ENCODE data around the gene RNF5.
"Not testable (repeated sequence)": the region's sequence is repeated elsewhere in the genome, so short reads cannot be mapped to it uniquely, and the experiment has no call there.

Gene RNF5

DNA sequence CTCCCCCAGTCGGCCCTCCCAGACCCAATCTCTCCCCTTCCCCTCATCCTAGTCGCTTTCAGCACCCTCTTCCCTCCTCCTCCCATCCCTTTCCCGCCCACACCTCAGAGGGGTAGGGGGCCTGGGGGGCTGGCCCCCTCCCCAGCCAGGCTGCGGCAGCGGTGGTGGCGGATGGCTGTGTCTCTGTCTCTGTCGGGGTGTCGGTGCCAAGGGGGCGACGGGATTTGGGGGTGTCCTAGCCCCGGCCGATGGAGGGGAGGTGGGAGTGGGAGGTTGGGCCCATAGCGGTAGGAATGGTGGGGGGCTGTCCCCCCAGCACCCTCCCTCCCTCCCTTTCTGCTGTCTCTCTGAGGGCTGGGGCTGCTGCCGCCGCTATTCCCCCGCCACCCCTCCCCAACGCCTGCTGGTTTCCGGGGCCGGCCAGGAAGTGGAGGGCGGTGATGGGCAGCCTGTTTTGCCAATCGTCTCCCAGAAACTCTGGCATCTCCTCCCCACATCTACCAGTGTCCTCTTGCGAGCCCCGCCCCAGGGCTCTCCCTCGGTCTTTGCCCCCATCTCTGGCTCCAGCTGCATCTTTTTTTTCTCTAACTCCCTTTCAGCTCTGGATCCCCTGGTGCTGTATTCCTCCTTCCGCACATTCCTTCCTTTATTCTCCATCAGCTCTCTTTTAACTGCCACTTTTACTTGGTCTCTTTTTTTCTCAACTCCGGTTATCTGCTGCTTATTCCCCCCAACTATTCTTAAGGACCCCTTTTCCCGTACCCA lies 2.3 kb upstream of the RNF5 start, which contains the start of gene AGPAT1:
AGPAT1 (minus strand) TSS at position 374 of the 765 bp plus-strand sequence. CDS start 4,588 bp downstream, outside the sequence.
- peak; percentile 86 for DNase-seq (ENCODE audit: low spot score)

DNA sequence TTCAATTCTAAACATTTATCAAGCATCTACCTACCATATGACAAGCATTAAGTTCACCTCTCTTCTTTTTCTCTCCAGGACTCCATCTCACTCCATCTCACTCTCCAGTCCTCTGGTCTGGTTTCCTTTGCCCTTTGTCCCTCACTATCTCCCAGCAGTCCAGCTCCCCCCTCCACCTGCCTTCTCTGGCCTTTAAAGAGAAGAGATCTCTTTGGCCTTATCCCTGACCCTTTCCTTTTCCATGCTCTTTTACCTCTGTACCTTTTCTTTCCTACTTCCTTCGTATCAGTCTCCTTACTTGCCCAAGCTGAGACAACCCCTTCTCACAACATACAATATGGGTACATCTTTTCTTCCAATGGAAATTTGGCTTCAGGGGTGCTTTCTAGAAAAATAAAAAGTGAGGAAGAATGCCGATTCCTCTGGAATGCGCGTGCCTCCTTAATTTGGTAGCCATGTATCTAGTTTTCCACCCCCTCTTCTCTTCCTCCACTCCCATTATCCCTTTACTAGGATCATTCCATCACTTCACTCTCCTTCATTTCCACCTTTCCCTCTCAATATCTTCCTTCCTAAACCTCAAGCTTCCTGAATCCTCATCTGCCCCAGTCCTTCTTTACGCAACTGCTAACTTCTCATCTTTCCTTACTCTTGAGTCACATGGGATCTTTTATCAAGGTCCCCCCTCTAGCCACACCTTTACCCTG lies 1.6 kb upstream of the RNF5 start:
- no peak for DNase-seq (ENCODE audit: low spot score)

DNA sequence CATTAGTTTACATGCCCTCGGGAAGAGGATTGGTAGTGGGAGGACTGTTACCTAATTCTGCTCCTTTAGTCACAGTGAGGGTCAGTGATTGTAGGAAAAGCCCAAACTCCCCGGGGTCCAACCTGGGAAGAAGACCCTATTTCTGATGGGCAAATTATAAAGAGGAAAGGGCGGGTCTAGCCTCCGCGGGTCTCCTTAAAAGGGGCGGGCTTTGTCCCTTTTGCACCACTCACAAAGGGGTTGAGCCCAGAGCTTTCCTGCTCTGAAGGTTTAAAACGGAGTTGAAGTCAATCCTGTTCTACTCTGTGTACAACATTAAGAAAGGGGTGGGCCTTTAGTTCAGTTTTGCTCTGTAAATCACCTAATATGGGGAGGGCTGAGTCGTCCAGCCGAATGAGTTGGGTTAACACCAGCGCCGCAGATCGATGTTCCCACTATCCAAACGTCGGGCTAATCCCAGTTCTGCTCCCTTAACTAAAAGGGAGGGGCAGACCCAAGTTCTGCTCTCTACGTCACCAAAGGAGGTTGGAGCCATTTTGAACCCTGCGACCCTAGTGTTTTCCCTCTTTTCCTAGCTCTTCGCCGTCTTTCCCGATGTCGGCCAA lies 920 bp upstream of the RNF5 start:
- DNase-seq (ENCODE audit: low spot score): no peak

DNA sequence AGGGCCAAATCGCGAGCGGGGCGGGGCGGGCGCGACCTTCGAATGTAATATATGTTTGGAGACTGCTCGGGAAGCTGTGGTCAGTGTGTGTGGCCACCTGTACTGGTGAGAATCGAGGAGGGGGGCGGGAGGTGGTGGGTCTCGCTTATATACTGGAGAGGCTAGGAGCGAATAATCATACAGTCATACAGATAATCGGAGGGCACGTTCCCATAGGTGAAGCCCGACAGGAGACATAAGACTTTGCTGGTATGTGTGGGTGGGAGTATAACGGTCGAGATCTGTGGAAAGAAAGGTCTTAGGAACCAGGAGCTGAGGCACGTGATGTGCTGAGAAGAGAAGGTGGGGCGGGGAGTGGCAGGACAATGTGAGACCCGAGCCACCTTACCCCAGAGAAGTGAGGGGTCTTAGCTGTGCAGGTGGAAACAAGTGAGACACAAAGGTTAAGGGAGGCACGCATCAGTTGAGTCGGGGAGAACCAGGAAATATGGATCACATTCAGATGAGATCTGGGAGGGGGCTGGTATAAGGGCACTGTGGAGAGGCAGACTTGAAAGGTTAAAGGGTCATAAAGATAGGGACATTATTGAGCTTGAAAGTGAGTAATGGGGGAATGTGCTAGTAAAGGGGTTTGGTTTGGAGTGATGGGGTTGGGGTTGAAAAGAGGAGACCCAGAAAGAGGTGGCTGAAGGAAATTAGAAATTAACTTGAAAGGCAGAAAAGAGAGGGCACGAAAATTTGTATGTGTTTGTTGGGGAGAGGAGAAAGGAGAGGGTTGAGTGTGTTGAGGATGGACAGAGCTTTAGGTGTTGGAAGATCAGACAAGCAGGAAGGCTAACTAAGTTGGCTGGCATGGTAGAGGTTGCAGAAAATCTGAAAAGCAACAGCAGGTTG lies 589 bp downstream of the RNF5 start:
- no peak for DNase-seq (ENCODE audit: low spot score)

DNA sequence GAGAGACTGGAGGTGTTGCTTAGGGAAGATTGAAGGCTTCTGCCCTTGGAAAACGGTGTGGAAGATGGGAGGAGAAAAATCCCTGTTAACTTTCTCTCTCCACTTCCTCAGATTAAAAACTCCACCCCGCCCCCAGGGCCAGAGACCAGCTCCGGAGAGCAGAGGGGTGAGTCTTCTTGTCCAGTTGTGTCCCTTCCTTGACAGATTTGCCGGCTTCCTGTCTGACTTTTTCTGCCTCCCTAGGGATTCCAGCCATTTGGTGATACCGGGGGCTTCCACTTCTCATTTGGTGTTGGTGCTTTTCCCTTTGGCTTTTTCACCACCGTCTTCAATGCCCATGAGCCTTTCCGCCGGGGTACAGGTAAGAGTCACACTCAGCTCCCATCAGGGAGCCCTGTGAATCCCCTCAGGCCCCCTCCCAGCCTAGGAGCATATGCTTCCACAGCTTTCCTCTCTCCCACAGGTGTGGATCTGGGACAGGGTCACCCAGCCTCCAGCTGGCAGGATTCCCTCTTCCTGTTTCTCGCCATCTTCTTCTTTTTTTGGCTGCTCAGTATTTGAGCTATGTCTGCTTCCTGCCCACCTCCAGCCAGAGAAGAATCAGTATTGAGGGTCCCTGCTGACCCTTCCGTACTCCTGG lies 1.7 kb downstream of the RNF5 start:
- DNase-seq (ENCODE audit: low spot score): no peak

DNA sequence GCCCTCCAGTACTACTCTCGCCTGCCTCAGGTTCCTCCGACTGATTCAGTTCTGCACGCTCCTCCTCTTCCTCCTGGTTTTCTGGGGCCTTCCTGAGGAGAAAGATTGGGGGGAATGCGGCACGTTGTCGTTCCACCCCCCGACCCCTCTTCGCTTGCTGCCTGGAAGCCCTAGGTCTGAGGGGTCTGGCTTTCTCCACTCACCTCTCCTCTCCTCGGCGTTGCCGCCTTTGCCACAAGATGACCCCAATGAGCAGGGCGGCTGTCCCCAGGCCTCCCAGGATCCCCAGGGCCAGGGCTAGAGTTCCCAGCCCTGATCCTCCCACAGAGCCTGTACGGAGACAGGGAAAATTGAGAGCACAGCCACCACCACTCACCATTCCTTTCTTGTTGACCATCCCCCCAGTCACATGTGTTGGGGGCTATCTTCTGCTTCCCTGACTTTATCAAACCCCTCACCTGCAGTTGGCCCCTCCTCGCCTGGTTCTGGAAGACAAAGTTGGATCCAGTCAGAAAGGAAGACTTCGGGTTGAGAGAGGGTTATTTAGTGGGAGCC lies 3.0 kb downstream of the RNF5 start:
- DNase-seq (ENCODE audit: low spot score): no peak

DNA sequence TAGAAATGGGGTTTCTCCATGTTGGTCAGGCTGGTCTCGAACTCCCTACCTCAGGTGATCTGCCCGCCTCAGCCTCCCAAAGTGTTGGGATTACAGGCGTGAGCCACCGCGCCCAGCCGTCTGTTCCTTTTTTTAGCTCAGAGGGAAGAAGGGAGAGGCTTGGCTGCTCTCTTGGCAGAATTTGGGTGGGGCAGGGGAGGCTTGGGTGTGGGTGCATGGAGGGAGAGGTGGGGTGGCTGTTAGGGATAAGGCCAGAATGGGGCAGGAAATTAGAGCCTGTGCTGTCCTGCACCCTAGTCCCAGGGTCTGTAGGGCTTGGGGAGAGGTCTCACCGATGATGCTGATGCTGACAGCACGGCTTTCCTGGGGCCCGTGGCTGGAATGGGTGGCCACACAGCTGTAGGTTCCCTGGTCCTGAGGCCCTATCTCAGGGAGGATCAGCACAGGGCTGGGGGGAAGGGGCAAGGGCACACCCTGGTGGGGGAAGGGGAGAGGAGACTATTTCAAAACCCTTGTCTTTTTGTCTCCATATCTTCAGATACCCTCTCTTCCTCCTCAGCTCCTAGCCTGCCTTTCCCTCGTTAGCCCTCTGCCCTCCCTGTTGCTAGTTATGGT lies 3.8 kb downstream of the RNF5 start:
- no peak for DNase-seq (ENCODE audit: low spot score)

DNA sequence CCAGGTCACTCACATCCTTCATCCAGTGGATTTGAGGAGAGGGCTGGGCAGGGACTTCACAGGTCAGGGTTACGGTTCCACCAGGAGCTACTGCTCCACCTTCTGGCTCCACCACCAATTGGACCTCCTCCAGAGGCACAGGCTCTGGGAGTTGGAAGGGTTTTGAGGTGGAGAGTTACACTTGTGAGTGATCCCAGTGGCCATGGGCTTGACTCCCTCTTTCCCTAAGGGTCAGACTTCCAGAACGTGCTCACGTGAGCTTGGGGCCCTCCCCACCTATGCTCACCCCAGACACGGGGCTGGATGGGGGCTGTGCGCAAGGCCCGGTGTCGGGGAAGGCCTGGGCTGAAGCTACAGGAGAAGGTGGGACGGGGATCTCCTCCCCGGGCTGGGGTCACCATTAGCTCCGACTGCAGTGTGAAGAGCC lies 4.4 kb downstream of the RNF5 start:
- no peak for DNase-seq (ENCODE audit: low spot score)

DNA sequence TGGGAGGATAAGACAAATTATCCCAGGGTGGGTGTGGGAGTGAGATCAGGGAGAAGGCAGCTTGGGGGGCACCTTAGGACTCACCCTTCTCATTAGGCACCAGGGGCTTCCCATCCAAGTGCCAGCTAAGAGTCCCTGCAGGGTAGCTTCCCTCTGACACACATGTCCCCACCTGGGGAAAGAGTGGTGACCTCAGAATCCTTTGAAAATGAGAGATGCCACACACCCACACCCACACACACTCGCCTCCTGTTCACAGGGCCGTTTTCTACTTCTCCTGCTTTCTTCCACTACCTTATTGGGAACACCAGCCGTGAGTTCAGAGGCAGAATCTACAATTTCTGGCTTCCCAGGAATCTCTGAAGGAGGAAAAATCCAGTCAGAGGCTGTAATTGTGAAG lies 4.8 kb downstream of the RNF5 start:
- DNase-seq (ENCODE audit: low spot score): no peak

DNA sequence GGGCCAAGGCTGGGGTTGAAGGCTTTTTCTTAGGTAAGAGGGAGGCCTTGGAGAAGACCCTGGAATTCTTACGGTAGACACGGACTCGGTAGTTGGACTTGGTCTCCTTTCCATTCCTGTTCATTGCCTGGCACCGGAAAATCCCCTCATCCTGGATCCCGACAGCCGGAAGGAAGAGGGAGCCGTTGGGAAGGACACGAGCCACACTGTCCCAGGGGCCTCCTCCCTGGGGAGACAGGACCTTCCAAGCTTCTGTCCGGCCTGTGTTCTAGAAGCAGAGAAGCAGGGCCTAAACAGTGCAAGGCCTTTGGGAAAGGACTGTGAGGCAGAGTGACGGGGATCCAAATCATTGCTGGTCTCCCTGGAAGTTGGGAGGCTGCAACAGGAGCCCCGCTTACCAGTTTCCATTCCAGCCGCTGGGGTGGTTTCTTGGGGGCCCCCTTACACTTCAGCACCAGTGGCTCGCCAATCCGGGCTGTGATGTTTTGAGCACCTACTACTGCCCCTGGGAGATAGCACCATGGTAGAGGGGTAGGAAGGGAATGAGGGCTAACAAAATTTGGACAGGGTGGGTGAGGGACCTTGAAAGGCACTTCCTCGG lies 5.4 kb downstream of the RNF5 start:
- no peak for DNase-seq (ENCODE audit: low spot score)

DNA sequence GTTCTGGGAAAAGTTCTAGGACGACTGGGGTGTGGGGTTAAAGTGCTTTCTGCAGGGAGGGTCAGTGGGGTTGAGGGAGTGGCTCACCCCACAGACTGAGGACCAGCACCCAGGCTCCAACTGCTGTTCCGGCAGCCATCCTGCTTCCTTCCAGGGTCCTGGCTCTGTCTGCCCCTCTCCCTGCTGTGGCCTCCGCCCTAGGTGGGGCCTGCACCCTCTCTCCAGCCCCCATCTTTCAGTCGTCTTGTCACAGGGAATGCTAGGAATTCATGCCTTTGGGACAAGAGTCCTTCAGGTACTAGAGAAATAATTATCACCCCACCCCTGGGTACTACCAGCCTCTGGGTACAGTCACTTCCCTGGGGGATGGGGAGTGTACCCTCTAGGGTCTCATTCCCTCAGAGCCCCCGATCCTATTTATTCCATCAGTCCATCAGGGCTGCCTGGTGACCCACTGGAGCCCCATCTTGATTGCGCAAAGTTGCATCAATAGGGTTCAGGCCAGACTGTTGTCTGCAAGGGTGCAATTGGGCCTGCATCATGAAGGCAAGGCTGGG lies 6.0 kb downstream of the RNF5 start, which contains the start of gene AGER:
AGER (minus strand) TSS at position 170 of the 557 bp plus-strand sequence; CDS start at position 139, 31 bp downstream.
- no peak for DNase-seq (ENCODE audit: low spot score)

DNA sequence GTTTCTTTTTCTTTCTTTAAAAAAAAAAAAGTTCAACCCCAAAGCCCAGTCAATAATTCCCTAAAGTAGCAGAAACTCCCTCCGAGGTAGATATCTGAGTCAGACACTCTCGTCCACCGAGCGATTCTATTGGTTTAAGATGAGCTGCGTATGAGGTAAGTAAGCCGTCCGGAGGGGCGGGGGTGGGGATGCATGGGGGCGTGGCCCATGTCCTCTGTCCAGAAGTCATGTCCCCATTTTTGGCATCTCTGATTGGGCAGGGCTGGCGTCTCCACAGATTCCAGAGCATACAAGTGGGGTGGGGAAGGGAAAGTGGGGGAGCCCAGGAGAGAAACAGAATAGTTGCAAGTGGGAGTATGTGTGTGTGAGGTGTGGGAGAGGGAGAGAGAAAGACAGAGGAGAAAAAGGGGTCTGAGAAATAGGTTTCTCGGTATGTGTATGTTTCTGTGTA lies 7.5 kb downstream of the RNF5 start:
- not testable (repeated sequence) for DNase-seq (ENCODE audit: low spot score)

DNA sequence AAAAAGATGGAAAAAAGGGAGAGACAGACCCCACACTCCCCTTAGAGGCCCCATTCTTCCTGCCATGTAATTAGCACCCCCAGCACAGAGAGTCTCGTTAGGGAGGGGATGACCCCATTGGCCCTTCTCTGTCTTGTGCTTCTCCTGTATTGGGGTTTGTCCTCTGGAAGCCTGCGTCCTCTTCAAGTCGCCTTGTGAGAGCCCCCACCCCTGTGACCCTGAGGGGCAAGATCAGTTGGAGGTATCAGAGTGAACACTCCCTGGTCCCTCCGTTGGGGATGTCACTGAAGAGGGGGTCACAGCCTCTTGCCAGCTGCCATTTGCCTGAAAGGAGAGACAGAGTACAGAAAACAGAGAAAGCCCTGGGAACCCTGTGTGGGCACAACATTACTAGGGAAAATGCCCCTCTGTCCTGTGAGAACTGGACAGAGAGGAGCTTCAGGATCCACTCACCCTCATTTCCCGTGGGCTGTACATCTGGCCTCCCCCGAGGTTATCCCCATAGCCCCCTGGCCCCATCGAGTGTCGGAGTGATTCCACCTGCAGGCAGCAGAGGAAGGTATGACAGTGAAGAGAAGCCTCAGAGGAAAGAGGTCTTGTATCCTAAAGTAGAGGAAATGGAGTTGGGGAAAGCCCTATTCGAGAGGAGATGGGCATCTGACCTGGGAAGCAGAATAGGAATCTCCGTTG lies 8.1 kb downstream of the RNF5 start:
- DNase-seq (ENCODE audit: low spot score): not testable (repeated sequence)

DNA sequence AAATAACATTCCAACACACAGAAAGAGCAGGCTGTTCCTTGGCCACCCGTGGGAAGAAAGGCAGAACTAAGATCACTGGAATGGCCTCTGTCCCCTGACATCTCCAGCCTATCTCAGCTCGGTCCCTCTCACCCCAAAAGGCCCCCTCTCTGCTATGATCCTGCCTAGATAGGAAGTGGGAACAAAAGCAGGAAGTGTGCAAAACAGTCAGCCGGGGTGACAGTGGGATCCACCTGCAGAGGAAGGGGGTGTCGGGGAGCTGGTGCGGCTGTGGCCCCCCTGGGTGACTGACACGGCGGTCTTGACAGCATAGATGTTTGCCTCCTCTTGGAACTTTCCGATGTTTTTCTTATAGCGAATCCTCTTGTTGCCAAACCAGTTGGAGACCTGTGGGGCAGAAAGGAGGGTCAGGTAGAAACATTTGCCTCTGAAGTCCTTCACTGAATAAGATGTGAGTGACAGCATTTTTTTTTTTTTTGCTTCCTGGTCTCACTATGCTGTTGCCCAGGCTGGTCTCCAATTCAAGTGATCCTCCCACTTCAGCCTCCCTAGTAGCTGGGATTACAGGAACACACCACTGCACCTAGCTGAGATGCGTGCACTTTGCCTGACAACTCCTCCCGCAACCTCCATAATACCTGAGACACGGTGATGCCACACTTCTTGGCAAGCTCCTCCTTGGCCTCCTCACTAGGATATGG lies 9.0 kb downstream of the RNF5 start:
- DNase-seq (ENCODE audit: low spot score): no peak

DNA sequence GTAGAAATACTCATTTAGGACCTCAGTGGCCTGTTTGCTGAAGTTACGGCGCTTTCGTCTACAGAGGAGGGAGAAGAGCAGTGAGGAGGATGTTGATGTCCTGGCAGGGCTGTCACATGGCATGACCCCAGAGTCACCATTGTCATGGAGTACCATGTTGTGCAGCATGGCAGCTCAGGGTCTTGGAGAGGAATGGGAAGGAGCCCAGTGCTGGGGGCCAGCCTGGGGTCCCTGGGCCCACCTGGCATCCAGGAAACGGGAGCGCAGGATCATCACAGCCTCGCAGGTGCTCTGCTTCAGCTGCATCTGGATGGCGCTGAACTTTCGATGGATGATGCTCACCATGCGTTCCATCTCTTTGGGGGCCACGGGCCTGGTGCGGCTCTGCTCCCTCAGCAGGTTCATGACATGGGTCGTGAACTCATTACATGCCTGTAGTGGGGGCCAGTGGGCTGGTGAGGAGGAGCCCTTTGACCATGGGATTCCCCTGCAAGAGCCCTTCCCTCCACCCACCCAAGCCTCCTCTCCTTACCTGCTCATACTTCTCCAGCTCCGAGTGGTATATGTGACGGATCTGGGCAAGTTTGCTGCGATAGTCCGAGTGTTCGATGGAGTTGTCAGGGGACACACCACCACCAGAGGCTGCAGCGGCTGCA lies 9.6 kb downstream of the RNF5 start:
- not testable (repeated sequence) for DNase-seq (ENCODE audit: low spot score)

DNA sequence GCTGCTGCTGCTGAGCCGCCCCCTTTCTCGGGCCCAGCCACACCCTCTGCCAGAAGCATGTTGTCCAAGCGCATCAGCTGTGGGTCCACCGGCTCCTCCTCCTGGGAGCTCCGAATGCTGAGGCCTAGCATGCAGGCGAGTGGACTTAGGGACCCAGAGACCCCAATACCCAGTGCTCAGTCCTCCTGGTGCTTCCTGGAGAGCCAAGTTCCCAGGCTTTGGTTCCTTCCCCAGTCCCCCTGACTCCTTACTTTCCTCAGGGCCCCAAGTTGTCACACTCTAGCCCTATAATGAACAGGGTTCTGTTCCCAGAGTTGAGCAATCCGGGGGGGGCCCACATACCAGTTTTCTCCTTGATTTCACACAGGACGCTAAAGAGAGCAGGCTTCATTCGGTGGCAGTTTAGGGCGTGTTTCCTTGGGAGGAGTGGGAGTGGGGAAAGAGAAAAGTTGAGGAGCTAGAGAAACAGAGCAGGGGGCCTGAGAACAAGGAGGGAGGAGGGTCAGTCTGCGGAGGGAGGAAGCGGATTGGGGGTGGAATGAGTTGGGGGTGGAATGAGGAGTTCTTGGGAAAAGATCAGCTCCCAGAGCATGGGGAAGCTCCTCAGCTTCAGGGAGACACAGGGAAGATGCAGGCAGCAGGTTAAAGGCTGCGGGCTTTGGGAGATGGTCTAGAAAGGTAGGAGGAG lies 10.3 kb downstream of the RNF5 start:
- no peak for DNase-seq (ENCODE audit: low spot score)

DNA sequence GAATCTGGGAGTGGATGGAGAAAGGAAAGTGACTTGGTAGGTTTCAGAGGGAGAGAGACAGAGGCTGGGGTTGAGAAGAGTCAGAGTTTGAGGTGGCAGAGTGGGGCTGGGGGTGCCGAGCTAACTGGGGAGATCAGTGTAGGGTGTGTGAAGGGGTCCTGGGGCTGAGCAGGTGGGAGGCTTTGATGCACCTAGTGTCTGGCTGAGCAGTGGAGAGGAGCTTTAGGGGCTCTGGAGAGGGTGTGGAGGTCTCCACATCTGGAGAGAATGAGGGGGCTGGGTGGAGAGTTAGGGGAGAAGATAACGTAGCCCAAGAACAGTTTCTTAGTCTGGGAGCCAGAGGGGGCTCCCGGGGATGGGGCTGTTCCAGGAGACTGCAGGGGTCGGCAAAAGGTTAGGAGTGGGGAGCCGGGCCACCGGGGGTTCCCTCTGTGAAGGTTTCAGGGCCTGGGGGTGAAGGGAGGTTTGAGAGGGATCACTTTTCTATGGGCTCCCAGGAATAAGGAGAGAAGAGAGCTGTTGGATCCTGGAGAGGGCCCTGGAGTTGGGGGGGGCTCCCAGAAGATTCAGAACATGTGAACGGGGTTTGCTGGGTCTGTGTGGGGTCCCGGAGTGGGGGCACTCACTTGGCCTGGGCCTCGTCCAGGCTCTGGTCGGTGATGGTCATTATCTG lies 11.0 kb downstream of the RNF5 start:
- no peak for DNase-seq (ENCODE audit: low spot score)

Data from HuH-7.5 (cell line).